HEK293 (cell line): ENCODE results near the gene MAML1.

Experiments used
- CTCF ChIA-PET: fragments of 350-600 bp; formaldehyde crosslinking; extraction: SDS; loops from one replicate; lab custom pipeline; 2021; ENCODE audit warnings: antibody characterized with exemption; lab: Yijun Ruan, JAX
- POLR2A ChIA-PET: fragments of 300-600 bp; formaldehyde crosslinking; extraction: SDS; loops from one replicate; lab custom pipeline; 2020; ENCODE audit warnings: antibody characterized with exemption, inconsistent platforms; lab: Yijun Ruan, JAX
- H3K27ac ChIP-seq: fragments of 200-500 bp; sonication (Bioruptor generic); 2 replicates; pipeline ENCODE4 v1.5.1; 2014; ENCODE audit warnings: low read depth, low read length, control low read depth, inconsistent platforms; ENCODE audit errors: extremely low read depth
- H3K36me3 ChIP-seq, 2 experiments: fragments of 200-500 bp in 1 of 2; sonication (Bioruptor generic) in 1 of 2; 1 replicate in 1 of 2; 2 replicates in 1 of 2; pipeline ENCODE4 v1.5.1; 2014 to 2017; ENCODE audit warnings: inconsistent platforms in 2 of 2, low read length in 2 of 2; ENCODE audit not compliant: control insufficient read depth in 2 of 2, insufficient read depth in 1 of 2
- H3K4me1 ChIP-seq: fragments of 200-500 bp; sonication (Bioruptor generic); 2 replicates; pipeline ENCODE4 v1.5.1; 2014; ENCODE audit warnings: mild to moderate bottlenecking, low read length, inconsistent platforms; ENCODE audit not compliant: control insufficient read depth, insufficient read depth
- H3K4me3 ChIP-seq: 2 replicates; pipeline ENCODE4 v1.5.1; 2011; ENCODE audit warnings: low read depth, mild to moderate bottlenecking, control low read depth, low read length, moderate library complexity
- H3K9me3 ChIP-seq: fragments of 200-500 bp; sonication (Bioruptor generic); 2 replicates; pipeline ENCODE4 v1.5.1; 2014; ENCODE audit warnings: low read depth, low read length, inconsistent platforms; ENCODE audit not compliant: control insufficient read depth, insufficient read depth
- MZF1 ChIP-seq: fragments of 450-650 bp; formaldehyde crosslinking; IDR thresholded peaks from 2 replicates; pipeline ENCODE4 v1.5.1; 2017; ENCODE audit warnings: missing biosample characterization, missing genetic modification characterization, borderline replicate concordance
- WT1 ChIP-seq: fragments of 450-650 bp; formaldehyde crosslinking; IDR thresholded peaks from 2 replicates; pipeline ENCODE4 v1.5.1; 2016; ENCODE audit warnings: missing biosample characterization, missing genetic modification characterization
- YY2 ChIP-seq: fragments of 450-650 bp; formaldehyde crosslinking; IDR thresholded peaks from 2 replicates; pipeline ENCODE4 v1.5.1; 2016; ENCODE audit warnings: missing biosample characterization, missing genetic modification characterization
- ZBTB17 ChIP-seq: fragments of 450-650 bp; formaldehyde crosslinking; IDR thresholded peaks from 2 replicates; pipeline ENCODE4 v1.5.1; 2016; ENCODE audit warnings: missing biosample characterization, missing genetic modification characterization
- ZBTB20 ChIP-seq: fragments of 450-650 bp; formaldehyde crosslinking; IDR thresholded peaks from 2 replicates; pipeline ENCODE4 v1.5.1; 2016; ENCODE audit warnings: missing biosample characterization, missing genetic modification characterization
- ZBTB8A ChIP-seq: fragments of 450-650 bp; formaldehyde crosslinking; IDR thresholded peaks from 2 replicates; pipeline ENCODE4 v1.5.1; 2016; ENCODE audit warnings: missing biosample characterization, missing genetic modification characterization
- ZFHX2 ChIP-seq: fragments of 450-650 bp; formaldehyde crosslinking; conservative IDR thresholded peaks from 2 replicates; pipeline ENCODE4 v1.5.1; 2016; ENCODE audit warnings: missing biosample characterization, missing genetic modification characterization
- ZNF23 ChIP-seq: fragments of 450-650 bp; formaldehyde crosslinking; IDR thresholded peaks from 2 replicates; pipeline ENCODE4 v1.5.1; 2016; ENCODE audit warnings: missing biosample characterization, missing genetic modification characterization, borderline replicate concordance
- ZNF274 ChIP-seq, 2 experiments: fragments of 200-500 bp in 1 of 2; fragments of 450-650 bp in 1 of 2; sonication (Bioruptor generic) in 1 of 2; formaldehyde crosslinking in 1 of 2; IDR thresholded peaks; 2 replicates each; pipeline versions ENCODE4 v1.5.1 to v1.6.1; 2014 to 2016; ENCODE audit warnings: borderline replicate concordance in 1 of 2, inconsistent platforms in 1 of 2, low read length in 1 of 2, missing biosample characterization in 1 of 2, missing genetic modification characterization in 1 of 2
- ZNF423 ChIP-seq: fragments of 450-650 bp; formaldehyde crosslinking; IDR thresholded peaks from 2 replicates; pipeline ENCODE4 v1.5.1; 2016; ENCODE audit warnings: missing biosample characterization, missing genetic modification characterization
- ZNF426 ChIP-seq: fragments of 450-650 bp; formaldehyde crosslinking; IDR thresholded peaks from 2 replicates; pipeline ENCODE4 v1.5.1; 2017; ENCODE audit warnings: missing biosample characterization, missing genetic modification characterization, mild to moderate bottlenecking, inconsistent platforms, moderate library complexity
- ZNF514 ChIP-seq: fragments of 450-650 bp; formaldehyde crosslinking; IDR thresholded peaks from 2 replicates; pipeline ENCODE4 v1.5.1; 2016; ENCODE audit warnings: missing biosample characterization, missing genetic modification characterization
- ZNF561 ChIP-seq: fragments of 450-650 bp; IDR thresholded peaks from 2 replicates; pipeline ENCODE4 v1.5.1; 2018; ENCODE audit warnings: missing biosample characterization, missing genetic modification characterization, borderline replicate concordance
- ZNF600 ChIP-seq: fragments of 450-650 bp; formaldehyde crosslinking; IDR thresholded peaks from 2 replicates; pipeline ENCODE4 v1.5.1; 2016; ENCODE audit warnings: missing biosample characterization, missing genetic modification characterization
- ZNF701 ChIP-seq: fragments of 450-650 bp; formaldehyde crosslinking; IDR thresholded peaks from 2 replicates; pipeline ENCODE4 v1.5.1; 2016; ENCODE audit warnings: missing biosample characterization, missing genetic modification characterization
- ZNF747 ChIP-seq: fragments of 450-650 bp; formaldehyde crosslinking; IDR thresholded peaks from 2 replicates; pipeline ENCODE4 v1.5.1; 2016; ENCODE audit warnings: missing biosample characterization, missing genetic modification characterization
- ZNF776 ChIP-seq: fragments of 450-650 bp; formaldehyde crosslinking; IDR thresholded peaks from 2 replicates; pipeline ENCODE4 v1.5.0; 2017; ENCODE audit warnings: missing biosample characterization, missing genetic modification characterization, borderline replicate concordance
- TF ChIP-seq, protein P1 (sequence below): fragments of 450-650 bp; formaldehyde crosslinking; IDR thresholded peaks from 2 replicates; pipeline ENCODE4 v1.5.1; 2016; ENCODE audit warnings: missing biosample characterization, missing genetic modification characterization
- TF ChIP-seq, protein P2 (sequence below): fragments of 450-650 bp; formaldehyde crosslinking; IDR thresholded peaks from 2 replicates; pipeline ENCODE4 v1.5.1; 2016; ENCODE audit warnings: missing biosample characterization, missing genetic modification characterization
- TF ChIP-seq, protein P3 (sequence below): IDR thresholded peaks from 2 replicates; pipeline ENCODE4 v1.6.1; 2011; ENCODE audit warnings: mild to moderate bottlenecking, low read depth, low read length, borderline replicate concordance
- TF ChIP-seq, protein P4 (sequence below): fragments of 450-650 bp; formaldehyde crosslinking; IDR thresholded peaks from 2 replicates; pipeline ENCODE4 v1.5.1; 2016; ENCODE audit warnings: missing biosample characterization, missing genetic modification characterization
- TF ChIP-seq, protein P5 (sequence below): fragments of 450-650 bp; formaldehyde crosslinking; conservative IDR thresholded peaks from 2 replicates; pipeline ENCODE4 v1.5.1; 2016; ENCODE audit warnings: low read depth, missing biosample characterization, missing genetic modification characterization

MAML1 gene

DNA sequence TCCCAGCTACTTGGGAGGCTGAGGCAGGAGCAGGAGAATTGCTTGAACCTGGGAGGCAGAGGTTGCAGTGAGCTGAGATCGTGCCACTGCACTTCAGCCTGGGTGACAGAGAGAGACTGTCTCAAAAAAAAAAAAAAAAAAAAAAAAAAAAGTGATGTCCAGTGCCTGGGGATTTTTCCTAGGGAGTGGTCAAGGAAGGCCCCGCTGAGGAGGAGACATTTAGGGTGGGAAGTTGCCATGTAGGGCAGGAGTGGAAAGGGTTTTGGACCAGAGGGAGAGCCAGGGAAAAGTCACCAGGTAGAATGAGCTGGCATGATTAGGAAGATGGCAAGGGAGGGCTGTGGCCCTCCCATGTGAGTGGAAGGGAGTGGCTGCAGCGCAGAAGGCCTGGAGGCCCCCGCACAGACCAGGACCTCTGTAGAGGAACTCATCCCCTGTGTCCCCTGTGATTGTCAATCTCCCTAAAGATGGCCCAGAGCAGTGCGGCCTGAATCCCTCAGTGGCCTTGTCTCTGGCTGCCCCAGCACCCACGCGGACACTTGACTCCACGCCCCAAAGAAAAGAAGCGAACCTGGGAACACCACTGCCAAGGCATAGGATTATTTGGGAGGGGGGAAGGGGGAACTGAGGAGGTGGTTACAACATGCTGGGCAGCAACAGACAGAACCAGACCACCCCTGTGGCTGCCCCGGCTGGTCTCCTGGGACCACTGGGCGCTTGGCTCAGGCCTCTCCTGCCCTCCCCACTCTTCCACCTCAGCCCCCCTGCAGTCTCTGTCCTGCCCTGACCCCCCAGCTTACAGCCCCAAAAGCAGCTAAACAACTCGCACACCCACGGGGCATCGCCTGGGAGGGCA lies 85.5 kb downstream of the MAML1 start:
- ChIA-PET POLR2A (interaction anchor here (0.6 kb wide), 1 partner anchor 36 kb away, joined by 3 read pairs; no protein-coding TSS in a partner anchor), CTCF (no interaction called here)
- Histone ChIP-seq H3K27ac (peak overlapping the region; percentile 92), H3K9me3 (no peaks in the 10 kb centered on the region), H3K4me1 (peaks cover 19% of the 10 kb centered on the region), H3K4me3 (peak overlapping the region; percentile 21), H3K36me3 (peaks cover 7 to 40% of the 10 kb centered on the region in 2 experiments; a peak in 2 of 3 replicates)
- TF ChIP-seq, protein P1, sequence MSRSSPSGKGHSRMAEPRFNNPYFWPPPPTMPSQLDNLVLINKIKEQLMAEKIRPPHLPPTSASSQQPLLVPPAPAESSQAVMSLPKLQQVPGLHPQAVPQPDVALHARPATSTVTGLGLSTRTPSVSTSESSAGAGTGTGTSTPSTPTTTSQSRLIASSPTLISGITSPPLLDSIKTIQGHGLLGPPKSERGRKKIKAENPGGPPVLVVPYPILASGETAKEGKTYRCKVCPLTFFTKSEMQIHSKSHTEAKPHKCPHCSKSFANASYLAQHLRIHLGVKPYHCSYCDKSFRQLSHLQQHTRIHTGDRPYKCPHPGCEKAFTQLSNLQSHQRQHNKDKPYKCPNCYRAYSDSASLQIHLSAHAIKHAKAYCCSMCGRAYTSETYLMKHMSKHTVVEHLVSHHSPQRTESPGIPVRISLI, result peak; percentile 98
- TF ChIP-seq ZBTB17 (tag by site-specific recombination), result peak; percentile 50; the same call in 1 of the 2 replicates
- no peak for TF ChIP-seq ZBTB20
- peak; percentile 3; the same call in 1 of the 2 replicates for TF ChIP-seq ZFHX2
- TF ChIP-seq ZNF514 (tag by site-specific recombination), result no peak
- TF ChIP-seq WT1 (tag by site-specific recombination), result peak; percentile 65
- TF ChIP-seq MZF1 (tag by site-specific recombination), result peak; percentile 99
- peak; percentile 11; the same call in 1 of the 2 replicates for TF ChIP-seq ZNF600

DNA sequence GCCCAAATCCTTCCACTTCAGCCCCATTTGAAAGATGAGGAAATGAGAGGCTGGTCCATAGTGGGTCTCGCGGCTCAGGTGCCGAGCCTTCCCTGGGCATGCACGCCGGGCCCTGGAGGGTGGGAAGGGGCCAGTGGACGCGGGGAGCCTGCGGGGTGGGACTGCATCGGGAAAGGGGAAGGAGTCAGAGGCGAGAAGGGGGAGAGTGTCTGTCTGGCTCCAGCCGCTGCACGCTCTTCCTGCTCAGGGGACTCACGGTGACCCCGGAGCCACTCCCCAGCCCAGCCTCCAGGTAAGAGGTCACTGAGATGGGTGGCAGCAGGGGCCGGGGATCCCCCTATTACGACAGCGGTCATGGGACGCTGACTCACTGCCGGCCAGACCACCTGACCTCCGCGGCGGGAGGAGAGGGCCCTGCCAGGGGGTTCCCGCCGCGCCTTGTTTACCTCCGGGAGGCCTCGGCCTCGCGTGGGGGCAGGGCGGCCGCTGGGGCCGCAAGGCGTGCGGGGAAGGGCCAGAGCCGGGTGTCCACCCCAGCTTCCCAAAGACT lies 86.2 kb downstream of the MAML1 start:
- Histone ChIP-seq H3K9me3 (no peaks in the 10 kb centered on the region), H3K36me3 (peaks cover 5 to 39% of the 10 kb centered on the region in 2 experiments; a peak in 2 of 3 replicates), H3K27ac (peak overlapping the region; percentile 92), H3K4me3 (peak overlapping the region; percentile 21), H3K4me1 (peaks cover 19% of the 10 kb centered on the region)
- POLR2A ChIA-PET, result interaction anchor here (0.6 to 1.1 kb wide), 3 partner anchors 12 to 1295 kb away, joined by 3 read pairs; no protein-coding TSS in a partner anchor
- CTCF ChIA-PET, result interaction anchor here (0.7 kb wide), 1 partner anchor 13 kb away, joined by 3 read pairs; no protein-coding TSS in a partner anchor
- TF ChIP-seq ZNF701 (tag by site-specific recombination), result no peak
- no peak for TF ChIP-seq ZNF23 (tag by site-specific recombination)
- TF ChIP-seq ZNF561 (tag by site-specific recombination), result peak; percentile 83
- TF ChIP-seq, protein P2, sequence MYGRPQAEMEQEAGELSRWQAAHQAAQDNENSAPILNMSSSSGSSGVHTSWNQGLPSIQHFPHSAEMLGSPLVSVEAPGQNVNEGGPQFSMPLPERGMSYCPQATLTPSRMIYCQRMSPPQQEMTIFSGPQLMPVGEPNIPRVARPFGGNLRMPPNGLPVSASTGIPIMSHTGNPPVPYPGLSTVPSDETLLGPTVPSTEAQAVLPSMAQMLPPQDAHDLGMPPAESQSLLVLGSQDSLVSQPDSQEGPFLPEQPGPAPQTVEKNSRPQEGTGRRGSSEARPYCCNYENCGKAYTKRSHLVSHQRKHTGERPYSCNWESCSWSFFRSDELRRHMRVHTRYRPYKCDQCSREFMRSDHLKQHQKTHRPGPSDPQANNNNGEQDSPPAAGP (tag by site-specific recombination), result peak; percentile 94
- TF ChIP-seq, protein P3, sequence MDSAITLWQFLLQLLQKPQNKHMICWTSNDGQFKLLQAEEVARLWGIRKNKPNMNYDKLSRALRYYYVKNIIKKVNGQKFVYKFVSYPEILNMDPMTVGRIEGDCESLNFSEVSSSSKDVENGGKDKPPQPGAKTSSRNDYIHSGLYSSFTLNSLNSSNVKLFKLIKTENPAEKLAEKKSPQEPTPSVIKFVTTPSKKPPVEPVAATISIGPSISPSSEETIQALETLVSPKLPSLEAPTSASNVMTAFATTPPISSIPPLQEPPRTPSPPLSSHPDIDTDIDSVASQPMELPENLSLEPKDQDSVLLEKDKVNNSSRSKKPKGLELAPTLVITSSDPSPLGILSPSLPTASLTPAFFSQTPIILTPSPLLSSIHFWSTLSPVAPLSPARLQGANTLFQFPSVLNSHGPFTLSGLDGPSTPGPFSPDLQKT, result no peak
- no peak for TF ChIP-seq YY2 (tag by site-specific recombination)
- TF ChIP-seq ZBTB8A, result peak; percentile 71
- TF ChIP-seq, protein P4, sequence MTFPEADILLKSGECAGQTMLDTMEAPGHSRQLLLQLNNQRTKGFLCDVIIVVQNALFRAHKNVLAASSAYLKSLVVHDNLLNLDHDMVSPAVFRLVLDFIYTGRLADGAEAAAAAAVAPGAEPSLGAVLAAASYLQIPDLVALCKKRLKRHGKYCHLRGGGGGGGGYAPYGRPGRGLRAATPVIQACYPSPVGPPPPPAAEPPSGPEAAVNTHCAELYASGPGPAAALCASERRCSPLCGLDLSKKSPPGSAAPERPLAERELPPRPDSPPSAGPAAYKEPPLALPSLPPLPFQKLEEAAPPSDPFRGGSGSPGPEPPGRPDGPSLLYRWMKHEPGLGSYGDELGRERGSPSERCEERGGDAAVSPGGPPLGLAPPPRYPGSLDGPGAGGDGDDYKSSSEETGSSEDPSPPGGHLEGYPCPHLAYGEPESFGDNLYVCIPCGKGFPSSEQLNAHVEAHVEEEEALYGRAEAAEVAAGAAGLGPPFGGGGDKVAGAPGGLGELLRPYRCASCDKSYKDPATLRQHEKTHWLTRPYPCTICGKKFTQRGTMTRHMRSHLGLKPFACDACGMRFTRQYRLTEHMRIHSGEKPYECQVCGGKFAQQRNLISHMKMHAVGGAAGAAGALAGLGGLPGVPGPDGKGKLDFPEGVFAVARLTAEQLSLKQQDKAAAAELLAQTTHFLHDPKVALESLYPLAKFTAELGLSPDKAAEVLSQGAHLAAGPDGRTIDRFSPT (tag by site-specific recombination), result peak; percentile 99
- TF ChIP-seq, protein P5, sequence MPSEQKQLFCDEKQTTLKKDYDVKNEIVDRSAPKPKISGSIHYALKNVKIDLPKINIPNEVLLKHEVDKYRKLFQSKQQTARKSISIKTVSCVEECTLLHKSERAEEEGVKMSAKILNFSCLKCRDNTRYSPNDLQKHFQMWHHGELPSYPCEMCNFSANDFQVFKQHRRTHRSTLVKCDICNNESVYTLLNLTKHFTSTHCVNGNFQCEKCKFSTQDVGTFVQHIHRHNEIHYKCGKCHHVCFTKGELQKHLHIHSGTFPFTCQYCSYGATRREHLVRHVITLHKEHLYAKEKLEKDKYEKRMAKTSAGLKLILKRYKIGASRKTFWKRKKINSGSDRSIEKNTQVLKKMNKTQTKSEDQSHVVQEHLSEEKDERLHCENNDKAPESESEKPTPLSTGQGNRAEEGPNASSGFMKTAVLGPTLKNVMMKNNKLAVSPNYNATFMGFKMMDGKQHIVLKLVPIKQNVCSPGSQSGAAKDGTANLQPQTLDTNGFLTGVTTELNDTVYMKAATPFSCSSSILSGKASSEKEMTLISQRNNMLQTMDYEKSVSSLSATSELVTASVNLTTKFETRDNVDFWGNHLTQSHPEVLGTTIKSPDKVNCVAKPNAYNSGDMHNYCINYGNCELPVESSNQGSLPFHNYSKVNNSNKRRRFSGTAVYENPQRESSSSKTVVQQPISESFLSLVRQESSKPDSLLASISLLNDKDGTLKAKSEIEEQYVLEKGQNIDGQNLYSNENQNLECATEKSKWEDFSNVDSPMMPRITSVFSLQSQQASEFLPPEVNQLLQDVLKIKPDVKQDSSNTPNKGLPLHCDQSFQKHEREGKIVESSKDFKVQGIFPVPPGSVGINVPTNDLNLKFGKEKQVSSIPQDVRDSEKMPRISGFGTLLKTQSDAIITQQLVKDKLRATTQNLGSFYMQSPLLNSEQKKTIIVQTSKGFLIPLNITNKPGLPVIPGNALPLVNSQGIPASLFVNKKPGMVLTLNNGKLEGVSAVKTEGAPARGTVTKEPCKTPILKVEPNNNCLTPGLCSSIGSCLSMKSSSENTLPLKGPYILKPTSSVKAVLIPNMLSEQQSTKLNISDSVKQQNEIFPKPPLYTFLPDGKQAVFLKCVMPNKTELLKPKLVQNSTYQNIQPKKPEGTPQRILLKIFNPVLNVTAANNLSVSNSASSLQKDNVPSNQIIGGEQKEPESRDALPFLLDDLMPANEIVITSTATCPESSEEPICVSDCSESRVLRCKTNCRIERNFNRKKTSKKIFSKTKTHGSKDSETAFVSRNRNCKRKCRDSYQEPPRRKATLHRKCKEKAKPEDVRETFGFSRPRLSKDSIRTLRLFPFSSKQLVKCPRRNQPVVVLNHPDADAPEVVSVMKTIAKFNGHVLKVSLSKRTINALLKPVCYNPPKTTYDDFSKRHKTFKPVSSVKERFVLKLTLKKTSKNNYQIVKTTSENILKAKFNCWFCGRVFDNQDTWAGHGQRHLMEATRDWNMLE (tag by site-specific recombination), result no peak
- TF ChIP-seq ZNF747 (tag by site-specific recombination), result no peak
- no peak for TF ChIP-seq ZNF274 (IDR thresholded peaks at IDR 0.05; ENCODE audit: low read length)
- TF ChIP-seq ZNF274 (tag by site-specific recombination; IDR thresholded peaks at IDR 0.05; ENCODE audit: borderline replicate concordance), result no peak
- TF ChIP-seq ZNF776 (tag by site-specific recombination), result no peak
- 0 out of 2 replicates have a peak, but pooled peaks have one; percentile 47 for TF ChIP-seq ZNF423 (tag by site-specific recombination)
- no peak for TF ChIP-seq ZNF426 (tag by site-specific recombination)
